Epithelial cell of esophagus (primary cell): ENCODE data around the gene DACH1.

ENCODE experiments used
- DNase-seq: peaks from one replicate; pipeline ENCODE4 v3.0.0; 2010; ENCODE audit warnings: low read depth
- H3K4me3 ChIP-seq: 2 replicates; pipeline ENCODE4 v1.5.1; 2011; ENCODE audit warnings: mild to moderate bottlenecking, low read length, control low read depth
- CTCF ChIP-seq: IDR thresholded peaks from 2 replicates; pipeline ENCODE4 v1.5.1; 2011; ENCODE audit warnings: low read depth, mild to moderate bottlenecking, low read length, control low read depth, inconsistent platforms; ENCODE audit not compliant: insufficient read depth; ENCODE audit errors: missing control alignments

DACH1 gene

GRCh38 chr13:71488201-71488600 lies 378.8 kb downstream of the DACH1 start:
- H3K4me3 ChIP-seq = no peak overlapping the region
- no peak for TF ChIP-seq CTCF
- DNase-seq = no peak

DNA sequence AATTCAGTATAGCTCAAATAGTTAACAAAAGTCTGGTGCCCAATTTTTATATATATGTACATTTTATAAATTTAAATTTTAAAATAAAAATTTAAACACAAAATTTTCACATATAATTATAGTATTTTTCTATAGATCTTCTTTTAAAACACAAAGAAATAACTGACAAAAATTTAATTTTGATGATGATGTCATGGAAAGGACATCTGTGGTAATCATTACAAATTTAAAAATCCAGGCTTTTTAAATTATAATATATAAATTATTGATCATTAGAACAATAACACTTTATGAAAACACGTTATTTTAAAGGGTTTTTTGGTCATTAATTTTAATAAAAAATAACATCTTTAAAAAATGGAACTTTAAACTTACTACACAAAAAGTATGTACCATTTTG lies 381.1 kb downstream of the DACH1 start:
- DNase-seq = no peak
- TF ChIP-seq CTCF = no peak
- no peak overlapping the region for H3K4me3 ChIP-seq

DNA sequence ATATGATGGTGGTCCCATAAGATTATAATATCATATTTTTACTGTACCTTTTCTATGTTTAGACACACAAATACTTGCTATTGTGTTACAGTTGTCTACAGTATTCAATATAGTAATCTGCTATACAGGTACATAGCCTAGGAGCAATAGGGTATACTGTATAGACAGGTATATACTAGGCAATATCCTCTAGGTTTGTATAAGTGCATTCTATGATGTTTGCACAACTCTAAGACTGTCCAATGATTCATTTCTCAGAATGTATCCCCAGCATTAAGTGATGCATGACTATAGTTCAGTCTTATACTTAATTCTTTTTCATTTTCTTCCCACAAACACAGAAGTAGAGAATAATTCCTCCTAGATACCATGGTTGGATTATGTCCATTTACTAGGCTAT lies 383.3 kb downstream of the DACH1 start:
- DNase-seq = no peak
- no peak overlapping the region for H3K4me3 ChIP-seq
- no peak for TF ChIP-seq CTCF

- H3K4me3 ChIP-seq = no peak overlapping the region
- TF ChIP-seq CTCF = no peak
- no peak for DNase-seq
These were observed 385.5 kb downstream of the DACH1 start for GRCh38 chr13:71481501-71481900.

DNA sequence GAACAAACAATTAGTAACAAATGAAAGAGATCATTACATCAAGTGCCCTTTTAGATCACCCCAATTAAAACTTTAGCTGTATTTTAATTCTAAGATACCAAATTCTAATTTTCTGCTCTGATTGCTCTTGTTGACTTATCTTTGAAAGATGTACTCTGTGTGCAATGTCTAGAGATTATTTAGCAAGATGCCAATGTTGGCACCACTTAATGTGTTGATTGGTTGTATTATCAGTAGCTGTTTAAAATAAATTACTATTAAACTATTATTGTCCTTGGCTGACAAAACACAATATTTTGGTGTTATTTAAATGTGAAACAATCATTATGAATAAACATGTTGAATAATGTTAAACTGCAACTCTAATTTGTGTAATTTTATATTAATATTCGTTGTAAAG lies 386.0 kb downstream of the DACH1 start:
- TF ChIP-seq CTCF = no peak
- no peak overlapping the region for H3K4me3 ChIP-seq
- no peak for DNase-seq

- peak; percentile 16 for DNase-seq
- peak; percentile 48 for TF ChIP-seq CTCF
- H3K4me3 ChIP-seq = no peak overlapping the region
These were observed 389.3 kb downstream of the DACH1 start for GRCh38 chr13:71477735-71478134.

DNA sequence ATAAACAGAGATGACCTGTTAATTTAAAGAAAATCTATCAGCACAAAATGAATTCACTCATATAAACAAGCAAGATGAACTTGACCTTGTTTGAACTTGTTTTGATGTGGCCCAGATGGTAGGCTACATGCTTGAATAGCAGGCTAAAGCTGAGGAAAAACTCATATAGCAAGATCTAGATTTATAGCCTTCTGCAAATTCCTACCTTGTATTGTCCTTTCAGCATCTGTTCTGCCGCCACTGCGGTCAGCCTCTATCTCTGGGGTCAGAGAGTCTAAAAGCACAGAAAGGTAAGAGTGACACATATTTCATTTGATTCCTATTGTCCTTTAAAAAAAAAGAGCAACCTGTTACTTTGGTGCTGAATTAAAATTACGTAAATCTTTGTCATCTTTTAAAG lies 392.1 kb downstream of the DACH1 start:
- H3K4me3 ChIP-seq = no peak overlapping the region
- TF ChIP-seq CTCF = no peak
- DNase-seq = no peak
